Measurements from ENCODE around the gene ZMAT5. TPM values are rescaled to one million over a fixed set of nuclear protein-coding genes. Genes with fewer than 3 reads are reported as not detected.

The ZMAT5 gene
- 13.0 and 20.0 TPM in 2 replicates for total RNA-seq

DNA sequence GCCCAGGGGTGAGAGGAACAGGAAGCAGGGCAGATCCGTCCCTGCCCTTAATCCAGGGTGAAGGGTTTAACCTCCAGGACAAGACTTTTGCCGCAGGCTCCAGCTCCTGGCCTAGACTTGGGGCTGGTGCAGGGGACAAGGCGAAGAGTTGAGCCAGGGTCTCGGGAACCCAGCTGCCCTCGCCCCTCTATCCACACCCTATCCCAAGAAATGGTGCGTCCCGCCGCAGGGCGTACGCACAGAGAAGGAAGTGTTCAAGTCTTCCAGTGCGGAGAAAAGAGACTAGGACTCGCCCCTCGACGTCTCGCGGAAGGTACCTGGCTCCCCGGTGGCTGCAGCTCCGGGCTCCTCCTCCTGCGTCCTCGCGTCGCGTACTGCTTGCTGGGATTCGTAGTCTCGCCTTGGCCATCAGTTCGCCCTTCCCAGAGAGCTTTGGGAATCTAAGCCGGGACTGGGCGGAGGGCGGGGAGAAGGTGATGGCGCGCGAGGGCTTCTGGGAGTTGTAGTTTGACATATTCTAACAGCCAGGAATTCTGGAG is at the start of gene ZMAT5:
Gene ZMAT5, minus strand, starts transcription at position 376 of the 539 bp plus-strand sequence. CDS start 18,463 bp downstream, outside the sequence.

GRCh38 chr22:29767171-29768051 is 604 bp upstream of the ZMAT5 start, which contains the start of gene UQCR10:
TSS of gene UQCR10 (plus strand) at chr22:29767369. CDS start at chr22:29767399, 30 bp downstream.

DNA sequence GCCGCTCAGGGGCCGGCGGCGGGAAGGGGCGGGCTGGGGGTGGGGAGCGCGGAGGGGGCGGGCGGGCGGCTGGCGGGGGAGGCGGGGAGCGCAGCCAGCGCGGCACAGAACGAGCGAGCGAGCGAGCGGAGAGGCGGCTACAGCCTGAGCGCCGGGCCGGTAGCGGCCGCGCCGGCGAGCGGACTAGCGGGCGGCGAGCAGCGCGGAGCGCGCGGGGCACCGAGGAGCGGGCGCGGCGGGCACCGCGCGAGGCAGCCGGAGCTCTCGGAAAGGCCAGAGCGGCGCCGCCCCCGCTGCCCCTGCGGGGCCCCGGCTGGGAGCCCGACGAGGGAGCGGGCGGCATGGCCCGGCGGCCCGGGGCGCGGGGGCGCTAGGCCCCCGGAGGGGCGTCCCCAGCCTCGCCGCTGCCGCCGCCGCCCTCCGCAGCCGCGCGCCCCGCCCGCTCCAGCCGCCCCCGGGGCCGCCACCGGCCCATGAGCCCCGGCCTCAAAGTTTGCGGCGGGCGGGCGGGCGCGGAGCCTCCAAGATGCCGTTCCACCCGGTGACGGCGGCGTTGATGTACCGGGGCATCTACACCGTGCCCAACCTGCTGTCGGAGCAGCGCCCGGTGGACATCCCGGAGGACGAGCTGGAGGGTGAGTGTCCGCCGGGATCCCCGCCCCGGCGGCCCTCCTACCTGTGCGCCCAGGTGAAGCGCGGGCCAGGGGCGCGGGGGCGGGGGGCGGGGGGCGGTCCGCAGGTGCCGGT is 46.7 kb downstream of the ZMAT5 start, which contains the start of gene CABP7:
Gene CABP7, plus strand, starts transcription at position 105 of the 747 bp plus-strand sequence. Its CDS starts 422 bp downstream, at position 527.

Other genes with a start within 250 kb of the ZMAT5 start
- gene THOC5, start 213.2 kb downstream of the ZMAT5 start, total RNA-seq, result 26.9 and 34.8 TPM in 2 replicates
- gene NIPSNAP1, start 185.9 kb downstream of the ZMAT5 start, total RNA-seq, result 64.6 and 83.2 TPM in 2 replicates
- 59.1 and 65.0 TPM in 2 replicates for gene NF2, start 163.4 kb downstream of the ZMAT5 start, total RNA-seq
- gene CABP7, start 47.0 kb downstream of the ZMAT5 start, total RNA-seq, result not detected in 2 replicates
- gene UQCR10, start 362 bp upstream of the ZMAT5 start, total RNA-seq, result 104 and 110 TPM in 2 replicates
- gene ASCC2, start 71.3 kb upstream of the ZMAT5 start, total RNA-seq, result 31.4 and 36.1 TPM in 2 replicates
- 14.5 and 27.4 TPM in 2 replicates for gene MTMR3, start 116.2 kb upstream of the ZMAT5 start, total RNA-seq

Data from hair follicular keratinocyte (primary cell).